ENCODE results near the gene TBC1D22A.

TBC1D22A gene

GRCh38 chr22:46890819-46891218 lies 128.4 kb downstream of the TBC1D22A start:
- no peak for DNase-seq (ENCODE audit: low read depth)
- TF ChIP-seq CTCF (IDR thresholded peaks at IDR 0.05; ENCODE audit: control insufficient read depth, extremely low read depth, insufficient read depth) = no peak
- no peak overlapping the region for H3K4me3 ChIP-seq (ENCODE audit: low read depth, low read length)

GRCh38 chr22:46891382-46891951 lies 129.0 kb downstream of the TBC1D22A start:
- TF ChIP-seq CTCF (IDR thresholded peaks at IDR 0.05; ENCODE audit: control insufficient read depth, extremely low read depth, insufficient read depth) = no peak

GRCh38 chr22:46892866-46893265 lies 130.4 kb downstream of the TBC1D22A start:
- no peak for TF ChIP-seq CTCF (IDR thresholded peaks at IDR 0.05; ENCODE audit: control insufficient read depth, extremely low read depth, insufficient read depth)
- no peak overlapping the region for H3K4me3 ChIP-seq (ENCODE audit: low read depth, low read length)
- DNase-seq (ENCODE audit: low read depth) = no peak

More at GRCh38 chr22:46891382-46891951, 129.0 kb downstream of the TBC1D22A start:
- H3K4me3 ChIP-seq (ENCODE audit: low read depth, low read length) = no peak overlapping the region
- DNase-seq (ENCODE audit: low read depth) = no peak

- no peak overlapping the region for H3K4me3 ChIP-seq (ENCODE audit: low read depth, low read length)
- TF ChIP-seq CTCF (IDR thresholded peaks at IDR 0.05; ENCODE audit: control insufficient read depth, extremely low read depth, insufficient read depth) = no peak
- DNase-seq (ENCODE audit: low read depth) = no peak
These were observed 131.0 kb downstream of the TBC1D22A start for GRCh38 chr22:46893281-46894020.

GRCh38 chr22:46894081-46894671 lies 131.7 kb downstream of the TBC1D22A start:
- DNase-seq (ENCODE audit: low read depth) = no peak
- TF ChIP-seq CTCF (IDR thresholded peaks at IDR 0.05; ENCODE audit: control insufficient read depth, extremely low read depth, insufficient read depth) = no peak
- no peak overlapping the region for H3K4me3 ChIP-seq (ENCODE audit: low read depth, low read length)

- H3K4me3 ChIP-seq (ENCODE audit: low read depth, low read length) = no peak overlapping the region
- no peak for DNase-seq (ENCODE audit: low read depth)
- no peak for TF ChIP-seq CTCF (IDR thresholded peaks at IDR 0.05; ENCODE audit: control insufficient read depth, extremely low read depth, insufficient read depth)
These were observed 132.6 kb downstream of the TBC1D22A start for GRCh38 chr22:46894851-46895640.
